ENCODE results near the gene RIPOR2. TPM values are rescaled to one million over a fixed set of nuclear protein-coding genes. Genes with fewer than 3 reads are reported as not detected.

RIPOR2 gene
- total and polyA plus RNA-seq, 2 of the 13 experiments (the other 11 are each of a cell fraction or from before 2014, with no cell fraction given), result 0.02 to 0.05 TPM

GRCh38 chr6:24774696-24775519 is 160.9 kb downstream of the RIPOR2 start, which contains the start of gene GMNN (continued):
- TF ChIP-seq LRRFIP1 (CRISPR knock-in tag; conservative IDR thresholded peaks at IDR 0.05), result no peak
- TF ChIP-seq ZNF253 (CRISPR knock-in tag; IDR thresholded peaks at IDR 0.05; ENCODE audit: borderline replicate concordance), result peak; percentile 94
- TF ChIP-seq XRCC5 (optimal IDR thresholded peaks at IDR 0.05; ENCODE audit: low read length), result no peak
- peak; percentile 99 for TF ChIP-seq ZNF407 (CRISPR knock-in tag; IDR thresholded peaks at IDR 0.05; ENCODE audit: not compliant biosample characterization)
- peak; percentile 98 for TF ChIP-seq ZNF414 (CRISPR knock-in tag; IDR thresholded peaks at IDR 0.05)
- peak; percentile 78; the same call in 1 of the 2 replicates for TF ChIP-seq GPN1 (CRISPR knock-in tag; IDR thresholded peaks at IDR 0.05; ENCODE audit: borderline replicate concordance)
- TF ChIP-seq ZNF232 (CRISPR knock-in tag; IDR thresholded peaks at IDR 0.05; ENCODE audit: borderline replicate concordance), result peak; percentile 87
